HK-2 (cell line): ENCODE data around the gene PSMD8.
"Not testable (repeated sequence)": the region's sequence is repeated elsewhere in the genome, so short reads cannot be mapped to it uniquely, and the experiment has no call there.

ENCODE experiments used
- DNase-seq: peaks from one replicate; pipeline ENCODE4 v3.0.0-alpha.2; 2018; ENCODE audit not compliant: unreplicated experiment

Gene PSMD8

DNA sequence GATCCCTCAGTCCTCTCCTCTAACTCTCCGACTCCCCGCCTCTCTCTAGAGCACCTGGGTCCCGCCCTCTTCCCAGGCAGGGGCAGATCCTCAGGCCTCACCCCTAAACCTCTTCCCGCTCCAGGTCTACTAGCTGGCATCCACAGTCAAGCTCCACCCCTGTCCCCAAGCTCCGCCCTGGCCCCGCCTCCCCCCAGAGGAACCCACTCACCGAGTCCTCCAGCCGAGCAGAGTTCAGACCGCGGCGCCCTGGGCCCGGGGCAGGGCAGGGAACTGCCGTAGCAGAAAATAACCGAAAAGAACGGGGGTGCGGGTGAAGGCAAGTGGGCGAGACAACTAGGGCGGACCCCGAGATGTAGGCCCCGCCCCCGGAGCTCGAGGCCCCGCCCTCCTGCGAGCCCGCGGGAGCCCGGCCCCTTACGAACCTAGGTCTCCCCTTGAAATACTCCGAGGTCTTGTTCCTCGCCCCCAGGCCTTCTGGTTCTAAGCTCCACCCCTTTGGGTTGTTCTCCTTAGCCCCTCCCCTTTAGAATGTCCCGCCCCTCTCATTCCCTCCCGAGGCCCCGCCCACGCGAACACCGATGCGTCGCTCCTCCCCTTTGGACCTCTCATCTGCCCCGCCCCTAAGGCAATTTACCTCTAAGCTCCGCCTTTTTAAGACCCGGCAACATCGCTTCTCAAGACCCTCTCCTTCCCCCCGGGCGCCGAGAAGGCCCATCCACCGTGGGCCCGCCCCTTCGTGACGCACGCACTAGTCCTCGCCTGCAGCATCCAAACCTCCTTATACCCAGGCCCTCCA, 13.4 kb downstream of the PSMD8 start, which contains the start of gene GGN:
Gene GGN, minus strand, starts transcription at position 485 of the 799 bp plus-strand sequence. CDS start 773 bp downstream, outside the sequence.
- DNase-seq: peak; percentile 89

DNA sequence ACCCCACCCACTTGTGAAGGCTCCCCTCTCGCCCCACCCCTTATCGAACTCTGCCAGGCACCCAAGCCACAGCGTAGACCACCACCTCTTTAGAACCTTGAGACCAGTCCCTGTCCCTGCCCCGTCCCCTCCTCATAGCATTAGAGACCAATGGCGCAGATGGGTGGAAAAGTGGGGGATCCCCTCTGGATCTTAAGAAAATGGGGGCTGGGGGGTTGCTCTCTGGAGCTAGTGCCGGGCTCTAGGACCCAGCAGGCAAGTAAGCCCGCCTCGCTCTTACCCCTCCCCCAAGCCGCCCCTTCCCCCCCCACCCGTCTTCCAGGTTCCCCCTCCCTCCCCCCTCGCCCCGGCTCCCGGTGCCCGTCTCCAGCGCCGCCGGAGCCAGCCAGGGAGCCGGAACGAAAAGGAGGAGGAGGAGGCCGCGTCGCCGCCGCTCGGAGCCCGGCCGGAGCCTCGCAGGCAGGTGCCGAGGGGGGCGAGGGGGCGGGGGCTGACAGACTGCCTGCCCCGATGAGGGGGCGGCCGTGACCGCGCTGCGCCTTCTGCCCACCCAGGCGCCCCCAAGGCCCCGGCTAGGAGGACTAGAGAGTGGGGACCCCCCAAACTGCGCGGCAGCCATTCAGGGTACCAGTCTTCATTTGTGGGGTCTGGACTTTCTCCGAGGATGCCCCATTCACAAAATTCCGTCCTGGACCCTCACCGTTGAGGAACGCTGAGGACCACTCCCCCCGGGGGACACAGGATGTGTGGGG, 14.2 kb downstream of the PSMD8 start, which contains the start of gene SPRED3:
Gene SPRED3, plus strand, starts transcription at position 349 of the 752 bp plus-strand sequence. CDS start 1,606 bp downstream, outside the sequence.
- DNase-seq: no peak

DNA sequence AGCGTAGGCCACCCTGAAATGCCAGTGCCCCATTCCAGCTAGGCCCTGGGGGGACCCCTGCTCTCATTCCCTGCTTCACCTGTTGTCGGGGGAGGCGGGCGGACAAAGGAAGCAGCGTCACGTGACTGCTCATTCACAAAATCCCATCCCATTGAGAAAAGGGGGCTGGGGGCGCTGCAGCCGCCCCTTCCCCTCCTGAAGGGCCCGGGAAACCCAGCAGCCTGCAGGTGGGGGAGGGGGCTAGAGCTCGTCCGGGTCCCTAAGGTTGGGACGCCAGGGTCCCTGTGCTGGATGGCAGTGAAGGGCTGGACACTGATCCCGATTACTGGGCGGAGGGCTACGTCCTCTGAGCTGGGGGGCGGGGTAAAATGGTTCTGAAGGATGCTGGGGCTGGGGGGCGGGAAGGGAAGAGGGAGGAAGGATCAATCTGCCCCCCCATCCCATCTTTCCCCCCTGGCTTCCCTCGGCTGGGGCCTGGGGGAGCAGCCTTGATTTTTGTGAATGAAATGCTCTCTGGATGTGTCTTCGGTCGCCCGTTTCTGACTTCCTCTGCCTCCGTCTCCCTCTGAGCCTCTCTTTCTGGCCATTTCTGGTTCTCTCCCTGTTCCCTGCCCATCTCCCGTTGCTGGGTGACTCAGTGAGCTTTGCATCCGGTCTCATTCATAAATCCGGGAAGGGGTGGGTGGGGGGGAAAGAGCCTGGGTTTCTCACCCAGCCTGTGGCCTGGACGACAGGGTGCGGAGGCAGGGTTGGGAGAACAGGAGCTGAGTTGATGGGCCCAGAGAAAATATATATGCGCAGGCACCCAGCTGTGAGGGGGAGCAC, 14.9 kb downstream of the PSMD8 start:
- DNase-seq: peak; percentile 68

DNA sequence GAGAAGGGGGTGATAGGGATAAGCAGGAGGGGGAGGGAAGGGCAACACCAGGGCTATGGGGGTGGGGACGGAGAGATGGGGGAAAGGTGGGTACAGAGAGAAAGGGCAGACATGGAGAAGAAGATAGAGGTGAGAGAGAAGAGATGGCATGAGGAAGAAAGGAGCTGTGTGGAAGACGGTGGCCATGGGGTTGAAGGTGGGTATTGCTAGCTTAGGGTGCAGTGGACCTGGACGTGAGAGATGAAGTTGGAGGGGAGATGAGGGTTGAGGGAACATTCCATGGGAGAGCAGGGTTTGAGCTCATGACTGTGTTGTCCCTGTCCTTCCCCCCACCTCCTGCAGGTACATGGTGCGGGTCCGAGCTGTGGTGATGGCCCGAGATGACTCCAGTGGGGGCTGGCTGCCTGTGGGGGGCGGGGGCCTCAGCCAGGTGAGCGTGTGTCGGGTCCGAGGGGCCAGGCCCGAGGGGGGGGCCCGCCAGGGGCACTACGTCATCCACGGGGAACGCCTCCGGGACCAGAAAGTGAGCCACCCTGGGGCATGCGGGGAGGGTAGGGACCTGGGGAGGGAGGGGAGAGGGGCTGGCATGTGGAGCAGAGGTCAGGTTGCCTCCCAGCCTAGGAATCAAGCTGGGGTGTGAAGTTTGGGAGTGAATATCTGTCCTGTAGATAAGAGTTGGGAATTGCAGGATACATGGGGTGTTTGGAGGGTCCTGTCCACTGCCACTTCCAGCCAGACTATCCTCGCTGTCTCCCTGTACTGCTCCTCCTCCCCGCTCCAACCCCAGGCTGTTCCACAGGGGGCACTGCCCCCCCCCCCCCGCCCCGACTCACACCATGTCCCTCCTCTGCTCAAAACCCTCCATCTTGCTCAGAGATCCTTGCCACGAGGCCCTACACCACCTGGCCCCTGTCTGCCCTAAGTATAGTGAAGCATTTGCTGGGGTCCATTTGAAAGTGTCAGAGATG, 15.9 kb downstream of the PSMD8 start:
- no peak for DNase-seq

DNA sequence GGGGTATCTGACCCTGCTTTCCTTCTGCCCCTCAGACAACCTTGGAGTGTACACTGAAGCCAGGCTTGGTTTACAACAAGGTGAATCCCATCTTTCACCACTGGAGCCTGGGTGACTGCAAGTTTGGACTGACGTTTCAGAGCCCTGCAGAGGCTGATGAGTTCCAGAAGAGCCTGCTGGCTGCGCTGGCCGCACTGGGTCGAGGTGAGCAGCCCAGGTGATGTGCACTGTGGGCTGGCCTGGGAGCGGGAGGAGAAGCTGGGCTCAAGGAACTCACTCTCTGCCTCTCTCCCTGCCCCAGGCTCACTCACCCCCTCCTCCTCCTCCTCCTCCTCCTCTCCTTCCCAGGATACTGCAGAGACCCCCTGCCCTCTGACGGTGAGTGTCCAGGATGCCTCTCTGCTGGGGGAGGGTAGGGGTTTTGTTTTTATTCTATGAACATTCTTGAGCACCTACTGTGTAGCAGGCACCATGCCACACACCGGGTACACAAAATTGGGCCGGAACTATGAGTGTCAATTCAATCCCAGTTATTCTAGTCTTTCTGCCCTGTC, 17.6 kb downstream of the PSMD8 start:
- DNase-seq: no peak

DNA sequence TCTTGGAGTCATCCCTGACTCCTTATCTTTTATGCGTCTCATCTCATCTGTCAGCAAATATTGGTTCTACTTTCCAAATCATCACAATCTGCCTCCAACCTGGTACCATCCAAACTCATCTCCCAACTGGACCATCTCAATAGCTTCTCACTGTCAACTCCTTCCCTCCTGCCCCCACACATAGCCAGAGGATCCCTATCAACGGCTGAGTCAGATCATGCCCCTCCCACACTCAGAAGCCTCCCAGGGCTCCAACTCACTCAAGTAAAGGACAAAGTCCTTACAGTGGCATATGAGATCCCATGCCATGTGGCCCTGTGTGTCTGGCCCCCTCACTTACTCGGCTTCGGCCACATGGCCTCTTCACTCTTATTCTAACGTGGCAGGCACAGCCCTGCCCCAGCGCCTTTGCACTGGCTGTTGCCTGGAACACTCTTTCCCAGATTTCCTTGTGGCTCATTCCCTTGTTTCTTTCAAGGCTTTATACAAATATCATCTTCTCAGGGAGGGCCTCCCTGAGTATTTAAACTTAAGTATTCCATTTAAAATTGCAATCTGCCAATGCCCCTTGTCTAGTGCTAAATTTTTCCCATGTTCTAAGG, 18.4 kb downstream of the PSMD8 start:
- peak; percentile 33 for DNase-seq

DNA sequence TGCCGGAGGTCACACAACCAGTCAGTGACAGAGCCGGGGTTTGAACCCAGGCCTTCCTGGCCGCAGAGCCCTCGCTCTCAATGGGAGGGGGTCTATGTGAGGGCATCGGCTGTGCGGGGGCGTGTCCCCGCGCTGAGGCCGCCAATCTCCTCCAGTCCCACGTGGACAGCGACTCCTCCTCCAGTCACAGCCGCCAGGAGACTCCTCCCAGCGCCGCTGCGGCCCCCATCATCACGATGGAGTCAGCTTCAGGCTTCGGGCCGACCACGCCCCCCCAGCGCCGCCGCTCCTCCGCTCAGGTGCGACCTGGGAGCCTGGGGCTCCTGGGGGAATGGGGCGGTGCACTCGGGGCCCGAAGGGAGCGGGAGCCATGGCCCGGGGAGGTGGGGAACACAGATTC, 20.1 kb downstream of the PSMD8 start:
- no peak for DNase-seq

DNA sequence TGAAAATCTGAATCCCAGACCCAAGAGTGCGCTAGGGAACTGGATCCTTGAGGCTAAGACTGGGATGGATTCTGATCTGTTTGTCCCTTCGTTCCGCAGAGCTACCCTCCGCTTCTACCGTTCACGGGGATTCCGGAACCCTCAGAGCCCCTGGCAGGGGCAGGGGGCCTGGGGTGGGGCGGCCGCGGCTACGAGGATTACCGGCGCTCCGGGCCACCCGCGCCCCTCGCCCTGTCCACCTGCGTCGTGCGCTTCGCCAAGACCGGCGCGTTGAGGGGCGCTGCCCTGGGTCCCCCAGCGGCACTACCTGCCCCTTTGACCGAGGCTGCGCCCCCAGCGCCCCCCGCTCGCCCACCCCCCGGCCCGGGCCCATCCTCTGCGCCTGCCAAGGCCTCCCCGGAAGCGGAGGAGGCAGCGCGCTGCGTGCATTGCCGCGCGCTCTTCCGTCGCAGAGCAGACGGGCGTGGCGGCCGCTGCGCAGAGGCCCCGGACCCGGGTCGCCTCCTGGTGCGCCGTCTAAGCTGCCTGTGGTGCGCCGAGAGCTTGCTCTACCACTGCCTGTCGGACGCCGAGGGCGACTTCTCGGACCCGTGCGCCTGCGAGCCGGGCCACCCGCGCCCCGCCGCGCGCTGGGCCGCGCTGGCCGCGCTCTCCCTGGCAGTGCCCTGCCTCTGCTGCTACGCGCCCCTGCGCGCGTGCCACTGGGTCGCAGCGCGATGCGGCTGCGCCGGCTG, 21.2 kb downstream of the PSMD8 start:
- no peak for DNase-seq

DNA sequence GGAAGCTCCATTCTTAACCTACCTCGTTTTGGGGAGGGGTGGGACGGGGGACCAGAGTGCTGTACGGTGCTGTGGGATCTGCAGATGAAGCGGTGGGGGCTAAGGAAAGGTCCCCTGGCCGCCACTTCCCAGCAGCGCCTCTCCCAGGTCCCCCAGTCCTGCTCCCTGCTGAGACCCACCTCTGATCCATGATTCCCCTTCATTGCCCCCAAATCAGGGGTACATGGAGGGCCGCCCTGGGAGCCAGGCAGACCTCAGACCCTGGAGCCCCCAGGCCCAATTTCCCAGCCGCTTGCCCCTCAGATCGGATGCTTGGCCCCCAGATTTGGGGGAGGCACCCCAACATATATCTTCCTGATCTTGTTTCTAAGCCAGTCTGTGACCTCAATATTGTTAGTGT, 24.7 kb downstream of the PSMD8 start:
- DNase-seq: no peak

DNA sequence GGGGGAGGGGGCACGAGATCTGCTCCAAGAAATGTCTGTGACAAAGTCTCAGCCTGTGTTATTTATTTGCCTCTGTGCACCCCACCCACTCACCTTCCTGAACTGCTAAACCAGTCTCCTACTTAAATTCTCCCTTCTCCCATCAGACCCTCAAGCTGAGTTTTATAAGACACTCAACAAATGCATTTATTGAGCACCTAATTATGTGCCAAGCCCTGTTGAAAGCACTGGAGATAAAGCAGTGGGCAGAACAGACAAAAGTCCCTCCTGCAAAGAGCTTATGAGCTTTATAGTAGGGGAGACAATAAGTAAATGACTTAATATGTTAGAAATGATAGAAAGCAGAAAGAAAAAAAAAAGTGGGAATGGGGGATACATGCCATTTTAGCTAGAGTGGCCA, 25.2 kb downstream of the PSMD8 start:
- DNase-seq: no peak

DNA sequence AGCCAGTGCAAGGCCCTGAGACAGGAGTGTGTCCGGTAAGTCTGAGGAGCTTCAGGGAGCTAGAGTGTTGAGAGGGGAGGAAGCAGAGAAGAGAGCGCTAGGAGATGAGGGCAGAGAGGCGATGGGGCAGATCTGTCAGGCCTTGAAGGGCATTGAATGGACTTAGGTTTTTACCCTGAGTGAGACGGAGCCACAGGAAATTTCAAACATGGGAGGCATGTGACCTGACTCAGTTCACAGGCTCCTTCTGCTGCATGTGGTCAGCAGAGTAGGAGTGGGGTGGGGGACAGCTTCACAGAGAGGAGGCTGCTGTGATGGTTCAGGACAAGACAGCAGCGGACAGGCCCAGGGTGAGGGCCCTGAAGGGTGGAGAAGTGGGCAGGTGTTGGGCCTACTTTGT, 26.0 kb downstream of the PSMD8 start:
- DNase-seq: no peak

DNA sequence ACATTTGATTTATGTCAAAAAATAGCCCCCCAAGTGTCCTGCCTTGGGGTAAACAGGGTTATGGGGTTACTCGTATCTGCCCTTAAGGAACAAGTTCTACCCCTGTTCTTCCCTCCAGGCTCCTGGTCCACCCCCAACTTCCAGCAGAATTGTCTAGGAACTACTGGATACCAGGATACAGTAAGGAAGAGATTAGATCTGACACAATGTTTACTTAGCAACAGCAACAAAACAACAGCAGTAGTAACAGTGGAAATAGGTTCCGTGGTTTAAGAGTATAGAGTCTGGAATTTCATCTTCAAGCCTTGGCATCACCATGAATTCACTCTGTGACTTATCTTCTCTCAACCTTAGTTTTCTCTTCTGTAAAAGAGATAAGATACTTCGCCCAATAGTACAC, 26.8 kb downstream of the PSMD8 start:
- DNase-seq: no peak

DNA sequence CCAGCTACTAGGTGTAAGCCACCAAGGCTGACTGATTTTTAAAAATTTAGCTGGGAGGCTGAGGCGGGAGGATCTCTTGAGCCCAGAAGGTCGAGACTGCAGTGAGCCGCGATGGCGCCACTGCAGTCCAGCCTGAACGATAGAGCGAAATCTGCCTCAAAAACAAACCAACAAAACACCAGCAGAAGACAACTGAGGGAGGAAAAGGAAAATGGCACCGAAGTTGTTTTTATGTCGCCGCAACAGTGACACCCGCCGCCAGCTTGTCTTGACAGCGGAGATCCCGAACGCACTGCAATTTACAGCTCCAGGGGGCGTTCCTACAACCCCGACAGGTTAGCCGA, 28.2 kb downstream of the PSMD8 start:
- no peak for DNase-seq

DNA sequence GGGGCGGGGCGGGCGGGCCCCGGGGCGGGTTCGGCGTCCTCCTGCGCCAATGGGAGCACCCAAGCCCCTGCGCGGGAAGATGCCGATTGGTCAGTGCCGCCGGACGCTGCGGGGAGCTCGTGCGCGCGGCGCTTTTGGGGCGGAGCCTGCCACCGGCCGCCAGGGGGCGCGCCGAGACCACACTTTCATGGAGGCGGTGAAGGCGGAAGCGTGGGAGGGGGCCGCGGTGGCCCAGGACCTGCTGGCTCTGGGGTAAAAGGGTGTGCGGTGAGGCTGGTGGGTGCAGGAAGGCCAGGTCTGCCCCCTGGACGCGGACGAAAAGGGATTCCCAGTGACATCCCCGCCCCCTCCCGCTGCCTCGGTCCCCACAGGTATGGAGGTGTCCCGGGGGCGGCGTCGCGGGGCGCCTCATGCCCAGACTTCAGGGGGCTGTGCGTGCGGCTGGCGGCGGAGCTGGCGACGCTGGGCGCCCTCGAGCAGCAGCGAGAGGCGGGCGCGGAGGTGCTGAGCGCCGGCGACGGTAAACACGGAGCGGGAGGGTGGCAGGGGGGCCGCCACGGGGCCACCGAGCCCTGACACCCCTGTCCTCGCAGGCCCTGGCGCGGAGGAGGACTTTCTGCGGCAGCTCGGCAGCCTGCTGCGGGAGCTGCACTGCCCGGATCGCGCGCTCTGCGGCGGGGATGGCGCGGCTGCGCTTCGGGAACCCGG, 28.8 kb downstream of the PSMD8 start, which contains the start of gene FAM98C:
Gene FAM98C, plus strand, starts transcription at position 127 of the 708 bp plus-strand sequence. Its CDS starts 61 bp downstream, at position 188.
- DNase-seq: peak; percentile 99

DNA sequence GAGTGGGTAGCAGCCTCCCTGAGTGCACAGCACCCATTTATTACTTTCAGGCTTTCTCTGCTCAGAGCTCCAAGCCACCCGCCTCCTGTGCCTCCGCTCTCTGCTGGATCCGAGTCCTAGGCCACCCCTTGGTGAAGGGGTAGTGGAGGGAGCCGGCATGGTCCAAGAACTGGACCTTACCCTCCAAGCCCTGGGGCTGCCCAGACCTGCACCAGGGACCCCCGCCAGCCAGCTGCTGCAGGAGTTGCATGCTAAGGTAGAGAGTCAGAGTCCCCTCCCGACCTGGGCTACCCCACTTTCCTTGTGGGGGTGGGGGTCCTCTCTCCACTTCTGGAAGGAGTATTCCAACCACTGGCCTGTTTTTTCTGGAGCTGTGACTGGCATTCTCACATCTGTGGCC, 30.5 kb downstream of the PSMD8 start:
- DNase-seq: no peak

DNA sequence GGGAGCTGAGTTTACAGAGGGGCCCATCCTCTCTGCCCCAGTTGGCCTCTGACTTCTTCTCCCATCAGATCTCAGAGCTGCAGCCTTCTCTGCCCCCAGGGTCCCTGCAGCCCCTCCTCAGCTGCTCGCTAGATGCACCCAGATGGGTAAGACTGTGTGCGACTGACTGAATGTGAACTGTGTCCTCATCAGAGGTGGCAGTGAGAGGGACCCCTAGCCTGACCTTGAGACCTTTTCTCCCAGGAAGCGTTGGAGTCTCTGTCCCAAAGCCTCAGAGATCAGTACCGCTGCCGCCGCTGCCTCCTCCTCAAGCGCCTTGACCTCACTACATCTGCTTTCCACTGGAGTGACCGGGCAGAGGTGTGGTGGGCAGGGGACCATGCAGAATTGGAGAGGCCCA, 30.9 kb downstream of the PSMD8 start:
- DNase-seq: no peak

DNA sequence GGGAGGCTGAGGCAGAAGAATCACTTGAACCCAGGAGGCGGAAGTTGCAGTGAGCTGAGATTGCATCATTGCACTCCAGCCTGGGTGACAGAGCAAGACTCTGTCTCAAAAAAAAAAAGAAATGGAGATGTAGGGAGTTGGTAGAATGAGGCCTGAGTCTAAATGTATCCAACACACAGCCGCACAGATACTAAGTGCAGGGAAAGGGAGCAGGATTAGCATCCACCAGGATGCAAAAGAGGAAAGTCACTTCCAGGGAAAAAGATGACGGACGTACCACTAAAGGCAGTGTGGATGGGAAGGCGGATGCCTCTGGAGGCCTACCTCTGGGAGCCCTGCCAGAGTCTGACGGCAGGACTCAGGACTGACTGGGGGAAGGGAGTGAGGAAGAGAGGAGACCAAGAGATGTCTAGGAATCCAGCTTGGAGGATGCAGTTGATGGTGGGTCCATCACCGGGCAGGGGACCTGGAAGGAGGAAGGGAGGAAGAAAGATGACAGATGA, 35.3 kb downstream of the PSMD8 start:
- DNase-seq: no peak

DNA sequence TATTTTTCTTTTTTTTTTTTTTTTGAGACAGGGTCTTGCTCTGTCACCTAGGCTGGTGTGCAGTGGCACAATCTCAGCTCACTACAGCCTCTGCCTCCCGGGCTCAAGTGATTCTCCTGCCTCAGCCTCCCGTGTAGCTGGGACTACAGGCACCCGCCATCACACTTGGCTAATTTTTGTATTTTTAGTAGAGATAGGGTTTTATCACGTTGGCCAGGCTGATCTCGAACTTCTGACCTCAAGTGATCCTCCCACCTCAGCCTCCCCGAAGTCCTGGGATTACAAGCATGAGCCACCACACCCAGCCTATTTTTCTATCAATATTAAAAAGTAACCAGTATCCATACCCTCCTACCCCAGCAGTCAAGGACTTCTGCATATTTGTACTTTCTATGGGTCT, 36.0 kb downstream of the PSMD8 start:
- not testable (repeated sequence) for DNase-seq
